K562 (cell line): ENCODE measurements around the gene CST7. TPM values are rescaled to one million over a fixed set of nuclear protein-coding genes. Genes with fewer than 3 reads are reported as not detected.

Source experiments
- KHSRP ChIP-seq: fragments of 450-650 bp; IDR thresholded peaks from 2 replicates; pipeline ENCODE4 v1.6.1; 2017
- ZNF354B ChIP-seq: fragments of 250-450 bp; sonication (Bioruptor Pico); IDR thresholded peaks from 2 replicates; pipeline ENCODE4 v1.4.0; 2020
- polyA plus RNA-seq, 8 experiments: library from polyadenylated mRNA; depleted of rRNA in 4 of 8; stranded (reverse) in 5 of 8; unstranded in 3 of 8; fragments of >200 nt; fragmentation: Nextera tagmentation in 2 of 8; fragmentation: Illumina TruSeq in 1 of 8; extraction: Ambion mirVana in 2 of 8; extraction: Trizol in 1 of 8; gene quantifications; 2 replicates each; pipeline versions ENCODE4 v1.2.1 to v1.2.3, GENCODE V29; 2011 to 2014; ENCODE audit warnings: inconsistent platforms in 1 of 8, missing spikeins in 1 of 8
- total RNA-seq, 7 experiments: library from RNA; depleted of rRNA in 6 of 7; stranded (reverse); fragments of >200 nt in 6 of 7; fragmentation: Illumina TruSeq in 2 of 7; extraction: Trizol in 2 of 7; gene quantifications; 2 replicates each; pipeline versions ENCODE4 v1.2.1 to v1.2.3, GENCODE V29; 2011 to 2021; ENCODE audit warnings: low replicate concordance in 1 of 7
- TF ChIP-seq, protein P1 (sequence below), 2 experiments: fragments of 450-650 bp; formaldehyde crosslinking in 1 of 2; IDR thresholded peaks; 2 replicates each; pipeline versions ENCODE4 v1.4.0 to v1.6.1; 2014 to 2020; ENCODE audit warnings: mild to moderate bottlenecking in 2 of 2, borderline replicate concordance in 1 of 2, low read depth in 1 of 2

CST7 gene
- total and polyA plus RNA-seq, 9 of the 15 experiments (the other 6 are each of a cell fraction or from before 2014, with no cell fraction given) = not detected

DNA sequence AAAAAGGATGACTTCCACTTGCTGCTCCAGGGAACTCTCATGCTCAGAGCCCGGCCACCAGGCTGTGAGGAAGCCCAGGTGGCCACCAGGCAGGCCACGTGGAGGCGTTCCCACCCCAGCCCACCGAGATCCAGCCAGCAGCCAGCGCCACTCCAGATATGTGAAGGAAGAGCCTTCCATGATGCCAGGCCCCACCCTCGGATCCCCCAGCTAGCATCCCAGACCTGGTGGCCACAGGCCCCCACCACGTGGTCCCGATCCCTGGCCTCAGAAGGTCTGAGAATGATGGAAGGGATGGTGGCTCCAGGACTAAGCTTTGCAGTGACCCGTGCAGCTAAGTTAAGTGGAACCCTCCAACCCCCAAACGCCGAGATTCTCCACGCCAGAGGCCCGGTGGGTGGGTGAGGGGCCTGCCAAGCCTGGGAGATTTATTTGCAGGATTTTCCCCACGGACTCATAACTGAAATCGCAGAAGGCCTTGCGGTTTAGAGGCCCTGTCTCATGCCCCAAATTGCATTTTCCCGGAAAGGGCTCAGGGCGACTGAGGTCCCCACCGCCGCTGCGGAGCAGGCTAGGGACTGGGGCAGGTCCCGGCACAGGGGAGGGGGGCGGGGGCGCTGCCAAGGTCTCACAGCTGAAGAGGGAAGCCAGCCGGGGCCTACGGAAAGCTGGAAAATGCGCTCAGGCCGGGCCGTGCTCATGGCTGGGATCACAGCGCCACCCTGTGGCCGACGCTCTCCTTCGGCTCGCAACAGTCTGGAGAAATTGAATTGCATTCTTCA lies 31.1 kb upstream of the CST7 start (continued):
- TF ChIP-seq, protein P1, sequence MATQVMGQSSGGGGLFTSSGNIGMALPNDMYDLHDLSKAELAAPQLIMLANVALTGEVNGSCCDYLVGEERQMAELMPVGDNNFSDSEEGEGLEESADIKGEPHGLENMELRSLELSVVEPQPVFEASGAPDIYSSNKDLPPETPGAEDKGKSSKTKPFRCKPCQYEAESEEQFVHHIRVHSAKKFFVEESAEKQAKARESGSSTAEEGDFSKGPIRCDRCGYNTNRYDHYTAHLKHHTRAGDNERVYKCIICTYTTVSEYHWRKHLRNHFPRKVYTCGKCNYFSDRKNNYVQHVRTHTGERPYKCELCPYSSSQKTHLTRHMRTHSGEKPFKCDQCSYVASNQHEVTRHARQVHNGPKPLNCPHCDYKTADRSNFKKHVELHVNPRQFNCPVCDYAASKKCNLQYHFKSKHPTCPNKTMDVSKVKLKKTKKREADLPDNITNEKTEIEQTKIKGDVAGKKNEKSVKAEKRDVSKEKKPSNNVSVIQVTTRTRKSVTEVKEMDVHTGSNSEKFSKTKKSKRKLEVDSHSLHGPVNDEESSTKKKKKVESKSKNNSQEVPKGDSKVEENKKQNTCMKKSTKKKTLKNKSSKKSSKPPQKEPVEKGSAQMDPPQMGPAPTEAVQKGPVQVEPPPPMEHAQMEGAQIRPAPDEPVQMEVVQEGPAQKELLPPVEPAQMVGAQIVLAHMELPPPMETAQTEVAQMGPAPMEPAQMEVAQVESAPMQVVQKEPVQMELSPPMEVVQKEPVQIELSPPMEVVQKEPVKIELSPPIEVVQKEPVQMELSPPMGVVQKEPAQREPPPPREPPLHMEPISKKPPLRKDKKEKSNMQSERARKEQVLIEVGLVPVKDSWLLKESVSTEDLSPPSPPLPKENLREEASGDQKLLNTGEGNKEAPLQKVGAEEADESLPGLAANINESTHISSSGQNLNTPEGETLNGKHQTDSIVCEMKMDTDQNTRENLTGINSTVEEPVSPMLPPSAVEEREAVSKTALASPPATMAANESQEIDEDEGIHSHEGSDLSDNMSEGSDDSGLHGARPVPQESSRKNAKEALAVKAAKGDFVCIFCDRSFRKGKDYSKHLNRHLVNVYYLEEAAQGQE (IDR thresholded peaks at IDR 0.05; ENCODE audit: borderline replicate concordance) = peak; percentile 66
- TF ChIP-seq, protein P1 (CRISPR knock-in tag; IDR thresholded peaks at IDR 0.05; ENCODE audit: low read depth) = no peak
- TF ChIP-seq KHSRP (no peak), ZNF354B (CRISPR knock-in tag) (no peak)
